Ascending aorta (tissue), 2 donors: ENCODE results near the gene HOXB6. TPM values are rescaled to one million over a fixed set of nuclear protein-coding genes. Genes with fewer than 3 reads are reported as not detected.
A peak's percentile ranks its signal among the peaks of the same experiment; 100 is the strongest.

ENCODE experiments used
- DNase-seq, 2 donors: peaks; one replicate each; pipeline ENCODE4 v3.0.0-alpha.2; 2019; ENCODE audit warnings: low spot score in 2 of 2
- H3K27ac ChIP-seq, 2 donors: fragments of 200-600 bp; sonication (generic); one replicate each; pipeline ENCODE4 v1.5.1; 2016 to 2017; ENCODE audit warnings: mild to moderate bottlenecking in 1 of 2
- H3K27me3 ChIP-seq: fragments of 200-600 bp; sonication (generic); one replicate; pipeline ENCODE4 v1.5.1; 2017
- H3K36me3 ChIP-seq, 2 donors: fragments of 200-600 bp; sonication (generic); one replicate each; pipeline ENCODE4 v1.5.1; 2016
- H3K4me1 ChIP-seq, 2 donors: fragments of 200-600 bp; sonication (generic); one replicate each; pipeline ENCODE4 v1.5.1; 2016 to 2017; ENCODE audit warnings: mild to moderate bottlenecking in 1 of 2
- H3K4me3 ChIP-seq, 2 donors: fragments of 200-600 bp; sonication (generic); one replicate each; pipeline ENCODE4 v1.5.1; 2016 to 2017; ENCODE audit warnings: mild to moderate bottlenecking in 1 of 2
- H3K9me3 ChIP-seq, 2 donors: fragments of 200-600 bp; sonication (generic); one replicate each; pipeline ENCODE4 v1.5.1; 2016
- intact Hi-C: fragments of 100-400 bp; cut with DNase I; formaldehyde crosslinking; loops from one replicate; pipeline ENCODE4 v1.15.1; 2023
- total RNA-seq: library from RNA; depleted of rRNA; stranded (reverse); fragments of >200 nt; gene quantifications from one replicate; pipeline ENCODE4 v1.1.0, GENCODE V29; 2016
- TF ChIP-seq, protein P1 (sequence below), 3 experiments: fragments of 200-600 bp in 2 of 3; fragments of 450-650 bp in 1 of 3; sonication (generic) in 2 of 3; IDR thresholded peaks; one replicate each; pipeline ENCODE4 v1.5.1; 2016 to 2019; ENCODE audit warnings: antibody characterized with exemption in 3 of 3, mild to moderate bottlenecking in 1 of 3, moderate library complexity in 1 of 3

Gene HOXB6
- total RNA-seq, 1 donor from 2014 or later: 5.1 TPM

DNA sequence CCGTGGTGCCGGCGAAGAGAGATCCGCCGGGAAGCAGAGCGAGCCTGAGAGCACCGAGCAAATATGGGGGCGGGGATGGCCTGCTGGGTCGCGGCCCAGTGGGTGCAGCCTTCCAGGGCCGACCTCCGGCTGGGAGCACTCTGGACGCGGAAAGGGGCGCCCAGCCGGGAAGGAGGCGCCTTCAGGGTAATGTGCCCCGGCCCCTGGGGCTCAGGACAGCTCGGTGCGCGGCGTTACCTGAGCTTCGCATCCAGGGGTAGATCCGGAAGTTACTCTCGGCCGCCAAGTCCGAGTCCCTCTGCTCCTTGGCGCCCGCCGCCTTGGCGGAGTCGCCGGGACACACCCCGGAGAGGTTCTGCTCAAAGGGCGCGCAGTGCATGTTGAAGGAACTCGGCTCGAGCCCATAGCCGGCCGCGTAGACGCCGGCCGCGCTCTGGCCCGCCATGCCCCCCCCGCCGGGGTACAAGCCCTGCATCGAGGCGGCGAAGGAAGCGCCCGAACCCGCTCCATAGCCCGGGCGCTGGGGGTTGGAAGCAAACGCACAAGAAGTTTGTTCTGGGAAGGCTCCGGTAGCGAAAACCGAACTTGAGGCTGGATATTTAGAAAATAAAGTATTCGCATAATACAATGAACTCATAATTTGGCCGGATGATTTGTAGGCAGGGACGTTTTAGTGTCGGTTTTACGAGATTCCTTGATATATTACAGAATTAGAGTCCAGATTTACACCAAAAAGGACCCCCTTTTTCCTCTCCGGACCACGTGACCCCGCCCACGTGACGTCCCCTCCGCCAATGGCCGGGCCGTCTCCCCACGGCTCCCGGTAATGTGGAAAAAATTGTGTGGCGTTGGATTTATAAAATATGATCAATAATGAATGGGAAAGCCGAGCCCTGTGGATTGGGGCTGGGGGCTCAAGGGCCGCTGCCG, 5.8 kb upstream of the HOXB6 start, which contains the start of gene HOXB7:
TSS of gene HOXB7 (minus strand) at position 736 of the 930 bp plus-strand sequence. CDS start at position 637, 99 bp downstream.
- Histone ChIP-seq H3K4me3 (peak within 1 kb of the TSS; percentile 69 to 86), H3K9me3 (no peaks in the 10 kb centered on the region), H3K36me3 (no peaks in the 10 kb centered on the region), H3K27me3 (peaks cover 10% of the 10 kb centered on the region), H3K27ac (peak within 1 kb of the TSS; percentile 77 to 92), H3K4me1 (peaks cover 8 to 20% of the 10 kb centered on the region in 2 donors)
- DNase-seq: peak in 1 of 2 donors; percentile 86
- intact Hi-C loops: loop anchor here (5.0 kb wide), 1 partner anchor 583 kb away; no protein-coding TSS in a partner anchor
- TF ChIP-seq, protein P1, sequence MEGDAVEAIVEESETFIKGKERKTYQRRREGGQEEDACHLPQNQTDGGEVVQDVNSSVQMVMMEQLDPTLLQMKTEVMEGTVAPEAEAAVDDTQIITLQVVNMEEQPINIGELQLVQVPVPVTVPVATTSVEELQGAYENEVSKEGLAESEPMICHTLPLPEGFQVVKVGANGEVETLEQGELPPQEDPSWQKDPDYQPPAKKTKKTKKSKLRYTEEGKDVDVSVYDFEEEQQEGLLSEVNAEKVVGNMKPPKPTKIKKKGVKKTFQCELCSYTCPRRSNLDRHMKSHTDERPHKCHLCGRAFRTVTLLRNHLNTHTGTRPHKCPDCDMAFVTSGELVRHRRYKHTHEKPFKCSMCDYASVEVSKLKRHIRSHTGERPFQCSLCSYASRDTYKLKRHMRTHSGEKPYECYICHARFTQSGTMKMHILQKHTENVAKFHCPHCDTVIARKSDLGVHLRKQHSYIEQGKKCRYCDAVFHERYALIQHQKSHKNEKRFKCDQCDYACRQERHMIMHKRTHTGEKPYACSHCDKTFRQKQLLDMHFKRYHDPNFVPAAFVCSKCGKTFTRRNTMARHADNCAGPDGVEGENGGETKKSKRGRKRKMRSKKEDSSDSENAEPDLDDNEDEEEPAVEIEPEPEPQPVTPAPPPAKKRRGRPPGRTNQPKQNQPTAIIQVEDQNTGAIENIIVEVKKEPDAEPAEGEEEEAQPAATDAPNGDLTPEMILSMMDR (IDR thresholded peaks at IDR 0.05): no peak

DNA sequence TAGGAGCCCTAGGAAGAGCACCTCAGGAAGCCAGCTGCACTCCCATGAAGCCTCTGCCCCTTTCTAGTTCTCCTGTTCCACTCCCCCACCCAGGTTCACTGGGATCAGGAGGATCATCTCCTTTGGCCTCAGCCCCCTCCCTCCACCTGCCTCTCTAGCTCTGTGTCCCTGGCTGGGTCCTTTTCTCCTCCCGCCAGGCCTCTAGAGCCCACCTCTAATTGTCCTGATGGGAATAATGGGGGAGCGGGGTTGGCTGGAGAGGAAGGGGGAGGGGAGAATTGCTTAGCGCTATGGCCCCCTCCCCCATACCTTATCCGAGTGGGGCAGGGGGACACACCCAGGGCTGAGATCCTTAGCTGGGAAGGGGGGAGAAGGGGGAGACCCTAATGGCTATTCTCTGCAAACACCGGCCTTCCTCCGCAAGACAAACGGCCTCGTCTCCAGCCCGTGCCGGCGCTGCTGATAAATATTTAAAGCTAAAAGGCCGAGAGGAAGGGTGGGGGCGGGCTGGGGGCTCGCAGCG, 5.0 kb upstream of the HOXB6 start:
- Histone ChIP-seq H3K4me1 (peaks cover 8 to 20% of the 10 kb centered on the region in 2 donors), H3K27me3 (peaks cover 10% of the 10 kb centered on the region)
- TF ChIP-seq, protein P1 (IDR thresholded peaks at IDR 0.05): no peak

DNA sequence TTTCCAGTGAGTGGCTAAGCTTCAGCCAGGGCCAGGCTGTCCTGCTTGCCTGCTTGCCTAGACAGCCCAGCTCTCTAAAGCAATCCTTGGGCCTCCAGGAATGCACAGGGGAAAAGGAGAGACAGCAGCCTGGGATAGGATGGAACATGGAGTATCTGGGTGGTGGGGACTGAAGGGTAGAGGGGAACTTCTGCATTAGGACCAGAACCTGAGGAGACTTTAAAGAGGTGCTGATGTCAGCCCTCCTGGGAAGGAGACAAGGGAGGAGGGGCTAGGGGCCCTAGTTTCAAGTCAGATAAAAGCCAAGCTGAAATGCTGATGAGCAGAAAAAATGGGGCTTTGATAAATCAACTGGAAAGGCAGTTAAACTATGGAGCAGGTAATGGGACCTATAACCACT, 4.2 kb upstream of the HOXB6 start:
- TF ChIP-seq, protein P1 (IDR thresholded peaks at IDR 0.05): no peak
- peak overlapping the region in 1 of 2 donors; percentile 92 for H3K27ac ChIP-seq
- intact Hi-C loops: no loop called here
- H3K27me3 ChIP-seq: peaks cover 7% of the 10 kb centered on the region
- H3K9me3 ChIP-seq: no peaks in the 10 kb centered on the region
- H3K4me1 ChIP-seq: peaks cover 8 to 20% of the 10 kb centered on the region in 2 donors
- DNase-seq: no peak
- no peak overlapping the region for H3K4me3 ChIP-seq
- H3K36me3 ChIP-seq: no peaks in the 10 kb centered on the region

More for the DNA sequence above, 5.0 kb upstream of the HOXB6 start:
- no peak for DNase-seq
- no peaks in the 10 kb centered on the region for H3K9me3 ChIP-seq
- intact Hi-C loops: loop anchor here (5.0 kb wide), 1 partner anchor 583 kb away; no protein-coding TSS in a partner anchor
- peak overlapping the region; percentile 77 to 92 for H3K27ac ChIP-seq
- peak overlapping the region; percentile 69 to 86 for H3K4me3 ChIP-seq
- H3K36me3 ChIP-seq: no peaks in the 10 kb centered on the region

DNA sequence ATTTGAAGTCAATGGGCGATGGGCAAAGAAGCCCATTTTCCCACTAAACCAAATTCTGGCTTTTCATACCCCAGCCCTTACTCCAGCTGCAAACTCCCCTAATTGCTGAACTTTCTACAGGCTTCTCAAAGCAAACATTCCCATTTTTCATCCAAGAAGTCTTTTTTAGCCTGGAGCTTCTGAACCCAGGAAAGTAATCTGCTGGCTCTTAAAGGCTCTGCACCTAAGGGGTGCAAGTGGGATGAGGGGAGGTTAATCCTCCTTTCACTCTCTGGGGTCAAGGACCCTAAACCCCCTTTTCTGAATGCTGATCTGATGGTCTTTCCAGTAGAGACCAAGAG, 3.7 kb upstream of the HOXB6 start:
- H3K27ac ChIP-seq: no peak overlapping the region
- TF ChIP-seq, protein P1 (IDR thresholded peaks at IDR 0.05): no peak
- H3K4me1 ChIP-seq: peaks cover 8 to 20% of the 10 kb centered on the region in 2 donors
- no peaks in the 10 kb centered on the region for H3K36me3 ChIP-seq
- intact Hi-C loops: no loop called here
- peaks cover under 1% of the 10 kb centered on the region for H3K27me3 ChIP-seq
- H3K4me3 ChIP-seq: no peak overlapping the region
- no peaks in the 10 kb centered on the region for H3K9me3 ChIP-seq
- no peak for DNase-seq

DNA sequence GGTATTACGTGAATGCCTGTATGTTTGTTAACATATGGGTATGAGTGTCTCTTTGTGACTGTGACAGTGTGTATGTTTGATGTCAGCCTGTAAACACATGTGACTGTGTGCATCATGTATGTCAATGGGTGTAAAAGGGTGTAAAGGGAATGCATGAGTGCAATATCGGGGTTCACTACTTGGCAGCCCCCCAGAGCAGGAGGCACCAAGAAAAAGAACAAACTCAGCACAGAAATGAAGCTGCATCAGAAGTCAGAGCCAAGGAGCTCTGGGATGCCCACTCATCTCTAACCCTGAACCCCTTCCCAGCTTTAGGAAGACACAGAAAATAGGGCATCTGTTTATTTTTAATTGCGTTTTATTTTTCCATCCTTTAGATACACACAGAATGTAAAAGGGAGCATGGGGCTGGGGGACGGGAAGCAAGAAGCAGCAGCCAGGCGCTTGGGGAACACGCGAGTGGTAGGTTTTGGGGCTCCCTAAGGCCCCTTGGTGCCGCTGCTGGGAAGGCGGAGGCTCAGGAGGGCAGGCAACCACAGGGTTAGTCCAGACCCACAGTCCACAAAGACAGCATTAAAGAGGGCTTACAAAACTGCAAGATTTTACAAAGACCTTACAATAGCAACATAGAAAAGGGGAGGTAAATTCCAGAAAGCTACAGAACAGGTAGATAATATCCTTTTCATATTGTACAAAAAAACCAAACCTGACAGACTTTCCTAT, 2.3 kb upstream of the HOXB6 start:
- intact Hi-C loops: no loop called here
- Histone ChIP-seq H3K27me3 (no peaks in the 10 kb centered on the region), H3K4me3 (no peak overlapping the region), H3K36me3 (no peaks in the 10 kb centered on the region), H3K4me1 (peaks cover 6 to 21% of the 10 kb centered on the region in 2 donors), H3K27ac (no peak overlapping the region), H3K9me3 (no peaks in the 10 kb centered on the region)
- TF ChIP-seq, protein P1 (IDR thresholded peaks at IDR 0.05): no peak
- DNase-seq: no peak
